OCI-LY7 (cell line): ENCODE data around the gene KLK1. TPM values are rescaled to one million over a fixed set of nuclear protein-coding genes. Genes with fewer than 3 reads are reported as not detected.

Source experiments
- BruUV-seq: library from RNA; stranded (reverse); fragments of 400-500 nt; replicated peaks from 2 replicates; lab custom pipeline; 2021; lab: Mats Ljungman, UMichigan
- CTCF ChIA-PET: fragments of 300-600 bp; sonication (Branson Sonifier 250); formaldehyde crosslinking; loops from one replicate; lab custom pipeline; 2022; ENCODE audit warnings: antibody characterized with exemption; ENCODE audit not compliant: unreplicated experiment; lab: Charles Lee
- POLR2A ChIA-PET: fragments of 300-600 bp; sonication (Branson Sonifier 250); formaldehyde crosslinking; loops from one replicate; lab custom pipeline; 2022; ENCODE audit warnings: antibody characterized with exemption; lab: Charles Lee
- DNase-seq: peaks from one replicate; pipeline ENCODE4 v3.0.0-alpha.2; 2015; ENCODE audit warnings: low spot score
- H2AFZ ChIP-seq: fragments of 200-600 bp; sonication (generic), shearing (Covaris generic); 2 replicates; pipeline ENCODE4 v1.6.1; 2014; ENCODE audit warnings: mild to moderate bottlenecking, antibody characterized with exemption, low read length, moderate library complexity
- H3K27ac ChIP-seq: fragments of 200-600 bp; sonication (generic); 2 replicates; pipeline ENCODE4 v1.5.1; 2014; ENCODE audit warnings: mixed run types, low read depth, mild to moderate bottlenecking, moderate library complexity, low read length, inconsistent platforms; ENCODE audit not compliant: poor library complexity, severe bottlenecking
- H3K36me3 ChIP-seq: fragments of 200-600 bp; sonication (generic); 2 replicates; pipeline ENCODE4 v1.6.1; 2014; ENCODE audit warnings: mild to moderate bottlenecking, antibody characterized with exemption, low read length, moderate library complexity, mixed read lengths; ENCODE audit not compliant: insufficient read depth
- H3K4me1 ChIP-seq: fragments of 200-600 bp; sonication (generic); 2 replicates; pipeline ENCODE4 v1.5.1; 2014; ENCODE audit warnings: mild to moderate bottlenecking, low read length; ENCODE audit not compliant: insufficient read depth, poor library complexity, severe bottlenecking
- H3K4me2 ChIP-seq: fragments of 200-600 bp; sonication (generic); 2 replicates; pipeline ENCODE4 v1.6.1; 2014; ENCODE audit warnings: mild to moderate bottlenecking, low read length
- H3K4me3 ChIP-seq: fragments of 200-600 bp; sonication (generic); 2 replicates; pipeline ENCODE4 v1.5.1; 2014; ENCODE audit warnings: mild to moderate bottlenecking, low read depth, low read length; ENCODE audit not compliant: poor library complexity, severe bottlenecking
- H3K79me2 ChIP-seq: fragments of 200-600 bp; sonication (generic); 2 replicates; pipeline ENCODE4 v1.6.1; 2016; ENCODE audit warnings: low read depth, mild to moderate bottlenecking, low read length, moderate library complexity, mixed read lengths; ENCODE audit not compliant: insufficient read depth
- H3K9me2 ChIP-seq: fragments of 200-600 bp; sonication (generic); 2 replicates; pipeline ENCODE4 v1.6.1; 2016; ENCODE audit warnings: mild to moderate bottlenecking, low read length, mixed read lengths; ENCODE audit not compliant: insufficient read depth
- H3K9me3 ChIP-seq: fragments of 200-600 bp; sonication (generic); 2 replicates; pipeline ENCODE4 v1.6.1; 2014; ENCODE audit warnings: mild to moderate bottlenecking, mixed run types, low read length, mixed read lengths
- H4K20me1 ChIP-seq: fragments of 200-600 bp; sonication (generic); 2 replicates; pipeline ENCODE4 v1.6.1; 2014; ENCODE audit warnings: mild to moderate bottlenecking, antibody characterized with exemption, low read length, moderate library complexity, mixed read lengths; ENCODE audit not compliant: insufficient read depth
- EZH2phosphoT487 ChIP-seq: fragments of 200-600 bp; sonication (generic); IDR thresholded peaks from 2 replicates; pipeline ENCODE4 v1.6.1; 2018; ENCODE audit warnings: low read depth, borderline replicate concordance, mild to moderate bottlenecking, mixed run types, antibody characterized with exemption, low read length, moderate library complexity, mixed read lengths
- intact Hi-C: fragments of 100-400 bp; cut with micrococcal nuclease; formaldehyde crosslinking; loops from one replicate; pipeline ENCODE4 v1.10.0; 2022; ENCODE audit not compliant: unreplicated experiment
- total RNA-seq, 2 experiments: library from RNA; depleted of rRNA in 1 of 2; stranded (reverse); fragments of >200 nt in 1 of 2; shearing (Covaris generic) in 1 of 2; gene quantifications; 2 replicates each; pipeline ENCODE4 v1.2.3, GENCODE V29; 2014 to 2022
- TF ChIP-seq, protein P1 (sequence below): fragments of 200-600 bp; sonication (generic); conservative IDR thresholded peaks from 2 replicates; pipeline ENCODE4 v1.5.1; 2014; ENCODE audit warnings: mild to moderate bottlenecking, antibody characterized with exemption, low read length, moderate library complexity, mixed read lengths

KLK1 gene
- total RNA-seq, 2 experiments from 2014 or later = 5.1 TPM; not detected in 1

DNA sequence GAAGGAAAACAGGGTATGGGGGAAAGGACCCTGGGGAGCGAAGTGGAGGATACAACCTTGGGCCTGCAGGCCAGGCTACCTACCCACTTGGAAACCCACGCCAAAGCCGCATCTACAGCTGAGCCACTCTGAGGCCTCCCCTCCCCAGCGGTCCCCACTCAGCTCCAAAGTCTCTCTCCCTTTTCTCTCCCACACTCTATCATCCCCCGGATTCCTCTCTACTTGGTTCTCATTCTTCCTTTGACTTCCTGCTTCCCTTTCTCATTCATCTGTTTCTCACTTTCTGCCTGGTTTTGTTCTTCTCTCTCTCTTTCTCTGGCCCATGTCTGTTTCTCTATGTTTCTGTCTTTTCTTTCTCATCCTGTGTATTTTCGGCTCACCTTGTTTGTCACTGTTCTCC lies 33.8 kb upstream of the KLK1 start:
- DNase-seq = no peak
- H3K9me3 ChIP-seq = no peaks in the 10 kb centered on the region
- intact Hi-C loops = no loop called here
- H3K79me2 ChIP-seq = no peaks in the 10 kb centered on the region
- TF ChIP-seq, protein P1, sequence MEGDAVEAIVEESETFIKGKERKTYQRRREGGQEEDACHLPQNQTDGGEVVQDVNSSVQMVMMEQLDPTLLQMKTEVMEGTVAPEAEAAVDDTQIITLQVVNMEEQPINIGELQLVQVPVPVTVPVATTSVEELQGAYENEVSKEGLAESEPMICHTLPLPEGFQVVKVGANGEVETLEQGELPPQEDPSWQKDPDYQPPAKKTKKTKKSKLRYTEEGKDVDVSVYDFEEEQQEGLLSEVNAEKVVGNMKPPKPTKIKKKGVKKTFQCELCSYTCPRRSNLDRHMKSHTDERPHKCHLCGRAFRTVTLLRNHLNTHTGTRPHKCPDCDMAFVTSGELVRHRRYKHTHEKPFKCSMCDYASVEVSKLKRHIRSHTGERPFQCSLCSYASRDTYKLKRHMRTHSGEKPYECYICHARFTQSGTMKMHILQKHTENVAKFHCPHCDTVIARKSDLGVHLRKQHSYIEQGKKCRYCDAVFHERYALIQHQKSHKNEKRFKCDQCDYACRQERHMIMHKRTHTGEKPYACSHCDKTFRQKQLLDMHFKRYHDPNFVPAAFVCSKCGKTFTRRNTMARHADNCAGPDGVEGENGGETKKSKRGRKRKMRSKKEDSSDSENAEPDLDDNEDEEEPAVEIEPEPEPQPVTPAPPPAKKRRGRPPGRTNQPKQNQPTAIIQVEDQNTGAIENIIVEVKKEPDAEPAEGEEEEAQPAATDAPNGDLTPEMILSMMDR = no peak
- no peak for TF ChIP-seq EZH2phosphoT487
- H3K9me2 ChIP-seq = no peaks in the 10 kb centered on the region
- H3K4me1 ChIP-seq = no peaks in the 10 kb centered on the region
- no peaks in the 10 kb centered on the region for H4K20me1 ChIP-seq
- BruUV-seq = no TSS peak
- no peak overlapping the region for H3K4me2 ChIP-seq
- no peak overlapping the region for H3K27ac ChIP-seq
- no peak overlapping the region for H2AFZ ChIP-seq
- no peak overlapping the region for H3K4me3 ChIP-seq
- H3K36me3 ChIP-seq = no peaks in the 10 kb centered on the region
- POLR2A ChIA-PET = no interaction called here
- CTCF ChIA-PET = no interaction called here

DNA sequence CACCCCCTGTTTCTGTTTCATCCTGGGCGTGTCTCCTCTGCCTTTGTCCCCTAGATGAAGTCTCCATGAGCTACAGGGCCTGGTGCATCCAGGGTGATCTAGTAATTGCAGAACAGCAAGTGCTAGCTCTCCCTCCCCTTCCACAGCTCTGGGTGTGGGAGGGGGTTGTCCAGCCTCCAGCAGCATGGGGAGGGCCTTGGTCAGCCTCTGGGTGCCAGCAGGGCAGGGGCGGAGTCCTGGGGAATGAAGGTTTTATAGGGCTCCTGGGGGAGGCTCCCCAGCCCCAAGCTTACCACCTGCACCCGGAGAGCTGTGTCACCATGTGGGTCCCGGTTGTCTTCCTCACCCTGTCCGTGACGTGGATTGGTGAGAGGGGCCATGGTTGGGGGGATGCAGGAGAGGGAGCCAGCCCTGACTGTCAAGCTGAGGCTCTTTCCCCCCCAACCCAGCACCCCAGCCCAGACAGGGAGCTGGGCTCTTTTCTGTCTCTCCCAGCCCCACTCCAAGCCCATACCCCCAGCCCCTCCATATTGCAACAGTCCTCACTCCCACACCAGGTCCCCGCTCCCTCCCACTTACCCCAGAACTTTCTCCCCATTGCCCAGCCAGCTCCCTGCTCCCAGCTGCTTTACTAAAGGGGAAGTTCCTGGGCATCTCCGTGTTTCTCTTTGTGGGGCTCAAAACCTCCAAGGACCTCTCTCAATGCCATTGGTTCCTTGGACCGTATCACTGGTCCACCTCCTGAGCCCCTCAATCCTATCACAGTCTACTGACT lies 31.2 kb upstream of the KLK1 start, which contains the start of gene KLK3:
Gene KLK3, plus strand, starts transcription at position 280 of the 775 bp plus-strand sequence. Its CDS starts 41 bp downstream, at position 321.
- DNase-seq = no peak
- Histone ChIP-seq H3K4me2 (no peak within 1 kb of the TSS), H3K4me3 (no peak within 1 kb of the TSS), H4K20me1 (no peaks in the 10 kb centered on the region), H3K79me2 (no peaks in the 10 kb centered on the region), H2AFZ (no peak within 1 kb of the TSS), H3K4me1 (no peaks in the 10 kb centered on the region), H3K27ac (no peak within 1 kb of the TSS), H3K9me2 (no peaks in the 10 kb centered on the region), H3K36me3 (no peaks in the 10 kb centered on the region), H3K9me3 (no peaks in the 10 kb centered on the region)
- intact Hi-C loops = no loop called here
- BruUV-seq = no TSS peak
- ChIA-PET POLR2A (no interaction called here), CTCF (no interaction called here)
- TF ChIP-seq, protein P1 = no peak
- no peak for TF ChIP-seq EZH2phosphoT487

DNA sequence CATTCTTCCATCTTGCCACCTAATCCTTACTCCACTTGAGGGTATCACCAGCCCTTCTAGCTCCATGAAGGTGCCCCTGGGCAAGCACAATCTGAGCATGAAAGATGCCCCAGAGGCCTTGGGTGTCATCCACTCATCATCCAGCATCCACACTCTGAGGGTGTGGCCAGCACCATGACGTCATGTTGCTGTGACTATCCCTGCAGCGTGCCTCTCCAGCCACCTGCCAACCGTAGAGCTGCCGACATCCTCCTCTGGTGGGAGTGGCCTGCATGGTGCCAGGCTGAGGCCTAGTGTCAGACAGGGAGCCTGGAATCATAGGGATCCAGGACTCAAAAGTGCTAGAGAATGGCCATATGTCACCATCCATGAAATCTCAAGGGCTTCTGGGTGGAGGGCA lies 28.0 kb upstream of the KLK1 start:
- CTCF ChIA-PET = no interaction called here

More for the DNA sequence above, 28.0 kb upstream of the KLK1 start:
- no peaks in the 10 kb centered on the region for H3K9me2 ChIP-seq
- intact Hi-C loops = no loop called here
- POLR2A ChIA-PET = no interaction called here
- no peak for TF ChIP-seq EZH2phosphoT487
- TF ChIP-seq, protein P1 = no peak
- H3K4me3 ChIP-seq = no peak overlapping the region
- H2AFZ ChIP-seq = no peak overlapping the region
- no peak for DNase-seq
- no peaks in the 10 kb centered on the region for H3K4me1 ChIP-seq
- H3K27ac ChIP-seq = no peak overlapping the region
- BruUV-seq = no TSS peak
- H3K79me2 ChIP-seq = no peaks in the 10 kb centered on the region
- no peak overlapping the region for H3K4me2 ChIP-seq
- H4K20me1 ChIP-seq = no peaks in the 10 kb centered on the region
- no peaks in the 10 kb centered on the region for H3K9me3 ChIP-seq
- H3K36me3 ChIP-seq = no peaks in the 10 kb centered on the region
